Measurements from ENCODE around the gene BCL3.

BCL3 gene

DNA sequence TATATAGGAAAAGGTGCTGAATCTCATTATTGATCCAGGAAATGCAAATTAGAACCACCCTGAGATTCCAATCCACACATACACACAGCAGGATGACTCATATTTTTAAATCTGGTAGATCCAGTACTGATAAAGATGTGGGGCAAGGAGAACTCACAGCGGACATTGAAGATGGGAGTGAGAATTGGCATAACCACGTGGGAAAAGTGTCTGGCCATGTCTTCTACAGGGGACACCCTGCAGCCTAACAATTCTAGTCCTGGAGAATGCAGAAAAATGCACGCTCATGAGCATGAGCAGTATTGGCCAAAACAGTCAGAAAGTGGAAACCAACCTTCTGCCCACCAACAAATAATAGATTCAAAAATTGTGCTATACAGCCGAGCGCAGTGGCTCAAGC lies 13.5 kb upstream of the BCL3 start:
- TF ChIP-seq, protein P1, sequence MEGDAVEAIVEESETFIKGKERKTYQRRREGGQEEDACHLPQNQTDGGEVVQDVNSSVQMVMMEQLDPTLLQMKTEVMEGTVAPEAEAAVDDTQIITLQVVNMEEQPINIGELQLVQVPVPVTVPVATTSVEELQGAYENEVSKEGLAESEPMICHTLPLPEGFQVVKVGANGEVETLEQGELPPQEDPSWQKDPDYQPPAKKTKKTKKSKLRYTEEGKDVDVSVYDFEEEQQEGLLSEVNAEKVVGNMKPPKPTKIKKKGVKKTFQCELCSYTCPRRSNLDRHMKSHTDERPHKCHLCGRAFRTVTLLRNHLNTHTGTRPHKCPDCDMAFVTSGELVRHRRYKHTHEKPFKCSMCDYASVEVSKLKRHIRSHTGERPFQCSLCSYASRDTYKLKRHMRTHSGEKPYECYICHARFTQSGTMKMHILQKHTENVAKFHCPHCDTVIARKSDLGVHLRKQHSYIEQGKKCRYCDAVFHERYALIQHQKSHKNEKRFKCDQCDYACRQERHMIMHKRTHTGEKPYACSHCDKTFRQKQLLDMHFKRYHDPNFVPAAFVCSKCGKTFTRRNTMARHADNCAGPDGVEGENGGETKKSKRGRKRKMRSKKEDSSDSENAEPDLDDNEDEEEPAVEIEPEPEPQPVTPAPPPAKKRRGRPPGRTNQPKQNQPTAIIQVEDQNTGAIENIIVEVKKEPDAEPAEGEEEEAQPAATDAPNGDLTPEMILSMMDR (IDR thresholded peaks at IDR 0.05; ENCODE audit: control insufficient read depth, insufficient read depth, low read depth, low read length, missing control alignments), result no peak
- no peak for DNase-seq (ENCODE audit: low read depth)
- H3K4me3 ChIP-seq (ENCODE audit: control insufficient read depth, low read depth, low read length), result no peak overlapping the region

DNA sequence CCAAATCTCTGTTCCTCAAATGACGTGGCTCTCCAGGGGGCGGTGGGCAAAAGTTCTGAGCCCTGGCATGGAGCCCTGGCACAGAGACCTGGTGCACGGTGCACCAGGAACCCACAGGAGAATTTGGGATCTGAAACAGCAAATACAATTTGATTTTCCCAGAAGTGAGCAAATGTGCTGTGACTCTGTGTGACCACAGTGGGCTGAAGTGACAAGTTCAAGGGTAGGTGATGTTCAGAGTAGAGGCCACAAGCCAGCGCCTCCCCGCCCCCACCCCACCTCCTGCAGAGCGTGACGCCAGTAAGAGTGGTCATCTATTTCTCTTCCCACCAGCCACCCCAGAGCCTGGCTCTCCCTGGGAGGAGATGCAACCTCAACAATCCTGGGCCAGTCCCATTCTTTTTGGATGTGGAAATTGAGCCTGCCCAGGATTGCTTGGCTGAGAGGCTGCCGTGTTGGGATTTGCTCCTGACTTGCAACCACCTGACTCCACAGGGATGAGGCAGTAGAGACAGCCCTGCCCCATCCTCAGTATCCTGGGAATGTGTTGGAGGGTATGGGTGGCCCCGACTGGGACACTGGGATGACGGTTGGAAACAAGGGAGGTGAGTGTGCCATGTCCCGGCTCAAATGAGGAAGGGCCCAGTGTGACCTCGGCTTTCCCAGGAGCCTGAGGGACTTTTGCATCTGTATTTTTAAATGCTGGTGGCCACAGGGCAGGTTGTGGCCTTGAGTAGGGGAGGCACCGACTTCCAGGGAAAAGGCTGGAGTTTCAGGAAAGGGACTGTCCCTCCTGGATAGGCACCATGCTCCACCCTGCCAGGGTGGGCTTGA lies 11.1 kb upstream of the BCL3 start:
- peak; percentile 83 for DNase-seq (ENCODE audit: low read depth)
- TF ChIP-seq, protein P1 (IDR thresholded peaks at IDR 0.05; ENCODE audit: control insufficient read depth, insufficient read depth, low read depth, low read length, missing control alignments), result no peak
- H3K4me3 ChIP-seq (ENCODE audit: control insufficient read depth, low read depth, low read length), result no peak overlapping the region

DNA sequence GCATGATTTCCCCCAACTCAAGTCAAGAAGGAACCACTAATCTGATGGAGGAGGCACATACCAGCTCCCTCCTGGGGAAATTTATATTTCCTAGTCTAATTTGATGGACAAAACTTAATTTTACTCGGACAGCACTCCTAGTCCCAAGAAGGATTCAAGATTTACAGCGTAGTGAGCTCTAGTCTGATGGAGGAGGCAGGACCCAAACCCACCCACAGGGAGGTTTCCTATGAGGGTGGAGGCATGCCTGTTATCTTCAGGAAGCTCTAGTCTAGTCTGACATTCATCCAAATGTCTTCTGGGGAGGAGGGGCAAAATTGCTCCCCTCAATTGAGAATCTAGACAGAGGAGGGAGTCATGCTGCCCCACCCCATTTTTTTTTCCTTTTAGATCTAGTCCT lies 10.4 kb upstream of the BCL3 start:
- no peak overlapping the region for H3K4me3 ChIP-seq (ENCODE audit: control insufficient read depth, low read depth, low read length)
- TF ChIP-seq, protein P1 (IDR thresholded peaks at IDR 0.05; ENCODE audit: control insufficient read depth, insufficient read depth, low read depth, low read length, missing control alignments), result no peak
- no peak for DNase-seq (ENCODE audit: low read depth)

DNA sequence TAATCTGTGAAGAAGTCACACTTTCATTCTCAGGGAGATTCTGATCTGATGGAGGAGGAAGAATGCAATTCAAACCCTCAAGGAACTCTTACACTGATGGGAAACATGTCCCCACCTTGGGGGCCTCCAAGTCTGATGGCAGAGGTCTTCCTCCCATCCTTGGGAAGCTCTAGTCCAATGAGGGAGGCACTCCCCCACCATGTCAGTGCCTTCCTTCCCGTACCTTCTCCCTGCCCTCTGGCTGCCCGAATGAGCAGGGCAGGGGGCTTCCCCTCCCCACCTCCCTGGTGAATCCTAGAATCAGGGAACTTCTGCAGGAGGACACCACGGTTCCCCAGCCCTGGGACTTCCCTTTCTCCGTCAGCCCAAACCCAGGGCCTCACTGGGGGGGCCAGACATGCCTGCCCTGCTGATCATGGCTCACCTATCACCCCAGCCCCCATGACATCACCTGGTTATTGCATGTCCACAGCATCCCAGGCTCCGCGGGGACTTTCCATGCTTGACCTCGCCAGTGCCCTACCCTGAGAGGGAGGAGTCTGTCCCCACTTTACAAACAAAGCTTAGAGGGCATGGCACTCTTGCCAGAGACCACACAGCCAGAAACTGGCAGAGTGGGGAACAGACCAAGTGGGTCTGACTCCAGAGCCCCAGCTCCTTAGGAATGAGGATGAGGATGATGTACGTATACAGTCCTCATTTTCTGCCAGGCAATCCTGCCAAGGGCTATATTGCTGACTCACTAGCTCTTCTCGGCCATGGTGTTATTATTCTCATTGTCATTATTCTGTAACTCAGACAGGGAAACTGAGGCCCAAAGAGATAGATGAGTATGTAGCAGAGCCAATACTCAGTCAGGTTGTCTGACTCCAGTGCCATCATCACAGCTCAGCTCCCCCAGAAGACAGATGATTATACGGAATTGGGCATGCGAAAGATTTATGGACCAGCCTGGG lies 9.6 kb upstream of the BCL3 start:
- no peak for DNase-seq (ENCODE audit: low read depth)
- TF ChIP-seq, protein P1 (IDR thresholded peaks at IDR 0.05; ENCODE audit: control insufficient read depth, insufficient read depth, low read depth, low read length, missing control alignments), result no peak
- H3K4me3 ChIP-seq (ENCODE audit: control insufficient read depth, low read depth, low read length), result no peak overlapping the region

DNA sequence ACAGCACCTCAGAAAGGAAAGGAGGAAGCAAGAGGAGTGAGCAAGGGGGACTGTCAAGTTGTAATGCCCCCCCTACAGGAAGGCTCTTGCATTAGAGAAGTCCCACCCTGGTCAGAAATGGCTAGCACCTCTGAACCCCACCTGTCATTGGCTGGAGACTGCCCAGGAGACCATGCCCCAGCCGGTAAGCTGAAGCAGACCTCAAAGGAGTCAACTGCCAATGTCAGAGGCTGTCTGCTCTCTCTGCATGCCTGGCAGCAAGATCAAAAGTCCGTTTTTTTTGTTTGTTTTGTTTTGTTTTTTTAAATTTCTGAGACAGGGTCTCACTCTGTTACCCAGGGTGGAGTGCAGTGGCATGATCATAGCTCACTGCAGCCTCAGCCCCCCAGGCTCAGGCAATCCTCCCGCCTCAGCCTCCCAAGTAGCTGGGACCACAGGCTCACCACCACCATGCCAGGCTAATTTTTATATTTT lies 8.1 kb upstream of the BCL3 start:
- TF ChIP-seq, protein P1 (IDR thresholded peaks at IDR 0.05; ENCODE audit: control insufficient read depth, insufficient read depth, low read depth, low read length, missing control alignments), result peak; percentile 17
- no peak for DNase-seq (ENCODE audit: low read depth)
- H3K4me3 ChIP-seq (ENCODE audit: control insufficient read depth, low read depth, low read length), result no peak overlapping the region

DNA sequence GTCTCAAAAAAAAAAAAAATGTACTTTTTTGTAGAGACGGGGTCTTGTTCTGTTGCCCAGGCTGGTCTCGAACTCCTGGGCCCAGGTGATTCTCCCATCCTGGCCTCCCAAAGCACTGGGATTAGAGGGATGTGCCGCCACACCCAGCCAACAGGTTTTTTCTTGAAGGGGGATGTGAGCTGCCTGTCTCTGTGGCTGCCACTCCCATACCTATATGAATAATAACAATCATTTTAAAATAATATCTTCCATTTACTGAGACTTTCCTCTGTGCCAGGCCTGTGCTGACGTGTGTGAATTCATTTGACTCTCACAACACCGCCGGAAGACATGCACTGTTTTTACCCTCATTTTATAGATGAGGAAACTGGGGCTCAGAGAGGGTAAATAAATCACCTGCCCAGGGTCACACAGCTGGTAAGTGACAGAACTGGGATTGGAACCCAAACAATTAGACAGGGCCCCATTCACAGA lies 7.2 kb upstream of the BCL3 start:
- TF ChIP-seq, protein P1 (IDR thresholded peaks at IDR 0.05; ENCODE audit: control insufficient read depth, insufficient read depth, low read depth, low read length, missing control alignments), result no peak
- H3K4me3 ChIP-seq (ENCODE audit: control insufficient read depth, low read depth, low read length), result no peak overlapping the region
- DNase-seq (ENCODE audit: low read depth), result no peak
